Esophagus muscularis mucosa (tissue), 4 donors: ENCODE data around the gene TTC33. TPM values are rescaled to one million over a fixed set of nuclear protein-coding genes. Genes with fewer than 3 reads are reported as not detected.

ENCODE experiments used
- DNase-seq: peaks from one replicate; pipeline ENCODE4 v3.0.0-alpha.2; 2017; ENCODE audit errors: extremely low spot score
- H3K27ac ChIP-seq, 4 donors: fragments of 200-600 bp; sonication (generic); replicated peaks in 1 of 4; 1 replicate in 3 of 4; 2 replicates in 1 of 4; pipeline ENCODE4 v1.5.1; 2016 to 2019; ENCODE audit warnings: mild to moderate bottlenecking in 1 of 4
- H3K27me3 ChIP-seq, 4 donors: fragments of 200-600 bp; sonication (generic); one replicate each; pipeline versions ENCODE4 v1.5.1 to v1.6.0; 2016 to 2019
- H3K36me3 ChIP-seq, 4 donors: fragments of 200-600 bp; sonication (generic); one replicate each; pipeline ENCODE4 v1.5.1; 2016 to 2019
- H3K4me1 ChIP-seq, 4 donors: fragments of 200-600 bp; sonication (generic); one replicate each; pipeline ENCODE4 v1.5.1; 2016 to 2019
- H3K4me3 ChIP-seq, 4 donors: fragments of 200-600 bp; sonication (generic); 1 replicate in 2 of 4; 2 replicates in 2 of 4; pipeline ENCODE4 v1.5.1; 2016 to 2019; ENCODE audit warnings: mild to moderate bottlenecking in 4 of 4, moderate library complexity in 1 of 4
- H3K9me3 ChIP-seq, 4 donors: fragments of 200-600 bp; sonication (generic); 1 replicate in 3 of 4; 2 replicates in 1 of 4; pipeline ENCODE4 v1.5.1; 2016 to 2019
- EP300 ChIP-seq: sonication (generic); formaldehyde crosslinking; IDR thresholded peaks from one replicate; pipeline ENCODE4 v1.6.1; 2017; ENCODE audit warnings: antibody characterized with exemption
- POLR2A ChIP-seq: fragments of 450-650 bp; IDR thresholded peaks from one replicate; pipeline ENCODE4 v1.6.1; 2017; ENCODE audit warnings: antibody characterized with exemption, moderate library complexity, mild to moderate bottlenecking, low read depth
- POLR2AphosphoS5 ChIP-seq, 2 donors: sonication (generic); formaldehyde crosslinking; IDR thresholded peaks; one replicate each; pipeline ENCODE4 v1.6.1; 2017; ENCODE audit warnings: antibody characterized with exemption in 2 of 2
- WGBS: methylation state at CpG from one replicate; pipeline ENCODE4 v1.1.5; 2018; 5-methylcytosine and 5-hydroxymethylcytosine counted together
- intact Hi-C: fragments of 100-400 bp; cut with DNase I; formaldehyde crosslinking; loops from one replicate; pipeline ENCODE4 v1.15.1; 2023
- total RNA-seq, 4 donors: library from RNA; depleted of rRNA; stranded (reverse); fragments of >200 nt; gene quantifications; one replicate each; pipeline versions ENCODE4 v1.1.0 to v1.2.1, GENCODE V29; 2016
- TF ChIP-seq, protein P1 (sequence below), 3 experiments: fragments of 200-600 bp in 2 of 3; fragments of 450-650 bp in 1 of 3; sonication (generic) in 2 of 3; IDR thresholded peaks; one replicate each; pipeline ENCODE4 v1.5.1; 2017 to 2019; ENCODE audit warnings: antibody characterized with exemption in 3 of 3, mild to moderate bottlenecking in 2 of 3, moderate library complexity in 1 of 3

Gene TTC33
- total RNA-seq, 4 donors from 2014 or later: 19.1 to 32.7 (median 24.0) TPM

DNA sequence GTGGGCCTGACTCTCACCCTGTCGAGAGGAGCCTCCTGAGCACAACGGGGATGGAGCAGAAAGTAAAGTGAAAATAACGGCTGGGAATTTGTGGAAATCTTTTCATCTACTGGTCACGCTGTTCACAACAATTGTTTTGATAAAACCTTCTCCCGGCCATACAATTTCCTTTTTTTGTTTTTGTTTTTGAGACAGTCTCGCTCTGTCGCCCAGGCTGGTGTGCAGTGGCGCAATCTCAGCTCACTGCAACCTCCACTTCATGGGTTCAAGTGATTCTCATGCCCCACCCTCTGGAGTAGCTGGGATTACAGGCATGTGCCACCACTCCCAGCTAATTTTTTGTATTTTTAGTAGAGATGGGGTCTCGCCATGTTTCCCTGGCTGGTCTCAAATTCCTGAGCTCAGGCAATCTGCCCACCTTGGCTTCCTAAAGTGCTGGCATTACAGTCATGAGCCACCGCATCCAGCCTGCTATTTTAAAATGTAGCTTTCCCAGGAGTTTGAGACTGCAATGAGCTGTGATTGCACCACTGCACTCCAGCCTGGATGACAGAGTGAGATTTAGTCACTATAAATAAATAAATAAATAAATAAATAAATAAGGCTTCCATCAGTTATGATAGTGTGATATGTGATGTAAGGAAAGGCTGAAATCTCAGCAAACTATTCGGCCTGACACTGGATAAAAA, 149.5 kb downstream of the TTC33 start:
- 79% methylated on average over 11 of the region's 11 CpGs for WGBS
- no peak overlapping the region for H3K27ac ChIP-seq
- H3K4me3 ChIP-seq: no peak overlapping the region
- H3K36me3 ChIP-seq: no peaks in the 10 kb centered on the region
- intact Hi-C loops: no loop called here
- no peaks in the 10 kb centered on the region for H3K27me3 ChIP-seq
- DNase-seq: no peak
- TF ChIP-seq, protein P1, sequence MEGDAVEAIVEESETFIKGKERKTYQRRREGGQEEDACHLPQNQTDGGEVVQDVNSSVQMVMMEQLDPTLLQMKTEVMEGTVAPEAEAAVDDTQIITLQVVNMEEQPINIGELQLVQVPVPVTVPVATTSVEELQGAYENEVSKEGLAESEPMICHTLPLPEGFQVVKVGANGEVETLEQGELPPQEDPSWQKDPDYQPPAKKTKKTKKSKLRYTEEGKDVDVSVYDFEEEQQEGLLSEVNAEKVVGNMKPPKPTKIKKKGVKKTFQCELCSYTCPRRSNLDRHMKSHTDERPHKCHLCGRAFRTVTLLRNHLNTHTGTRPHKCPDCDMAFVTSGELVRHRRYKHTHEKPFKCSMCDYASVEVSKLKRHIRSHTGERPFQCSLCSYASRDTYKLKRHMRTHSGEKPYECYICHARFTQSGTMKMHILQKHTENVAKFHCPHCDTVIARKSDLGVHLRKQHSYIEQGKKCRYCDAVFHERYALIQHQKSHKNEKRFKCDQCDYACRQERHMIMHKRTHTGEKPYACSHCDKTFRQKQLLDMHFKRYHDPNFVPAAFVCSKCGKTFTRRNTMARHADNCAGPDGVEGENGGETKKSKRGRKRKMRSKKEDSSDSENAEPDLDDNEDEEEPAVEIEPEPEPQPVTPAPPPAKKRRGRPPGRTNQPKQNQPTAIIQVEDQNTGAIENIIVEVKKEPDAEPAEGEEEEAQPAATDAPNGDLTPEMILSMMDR (IDR thresholded peaks at IDR 0.05): no peak
- TF ChIP-seq EP300 (no peak), POLR2A (no peak), POLR2AphosphoS5 (IDR thresholded peaks at IDR 0.05) (no peak)
- no peaks in the 10 kb centered on the region for H3K9me3 ChIP-seq
- no peaks in the 10 kb centered on the region for H3K4me1 ChIP-seq

DNA sequence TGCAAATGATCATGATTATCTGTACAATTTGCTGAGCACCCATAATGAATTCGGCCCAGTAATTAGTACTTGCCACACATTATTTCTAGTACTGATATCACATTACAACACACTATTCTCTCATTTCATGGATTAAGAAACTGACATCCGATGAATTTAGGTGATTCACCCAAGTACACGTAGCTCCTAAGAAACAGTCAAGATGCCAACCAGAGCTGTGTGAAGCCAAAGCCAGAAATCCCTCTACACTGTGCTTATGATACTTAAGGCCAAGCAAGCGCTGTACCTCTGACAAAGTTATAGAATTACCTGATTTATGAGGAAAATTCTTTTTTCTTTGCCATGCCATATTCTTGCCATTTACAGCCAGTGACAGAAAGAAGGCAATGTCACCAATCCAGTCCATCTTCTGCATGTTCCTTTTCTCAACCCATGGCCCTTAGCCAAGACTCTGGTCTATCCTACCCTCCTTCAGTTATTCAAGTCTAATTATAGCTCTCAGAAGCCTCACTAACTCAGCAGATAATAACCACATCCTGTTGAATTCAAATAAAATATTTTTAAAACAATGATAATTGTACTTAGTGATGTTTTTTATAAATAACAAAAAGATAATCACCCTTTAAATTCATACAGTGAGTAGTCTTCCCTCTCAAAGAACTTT, 150.3 kb downstream of the TTC33 start:
- Histone ChIP-seq H3K4me3 (no peak overlapping the region), H3K27me3 (no peaks in the 10 kb centered on the region), H3K36me3 (no peaks in the 10 kb centered on the region), H3K4me1 (no peaks in the 10 kb centered on the region), H3K9me3 (no peaks in the 10 kb centered on the region), H3K27ac (no peak overlapping the region)
- DNase-seq: no peak
- intact Hi-C loops: no loop called here
- WGBS: 91% methylated on average over 4 of the region's 4 CpGs
- TF ChIP-seq POLR2AphosphoS5 (IDR thresholded peaks at IDR 0.05) (no peak), POLR2A (no peak), EP300 (no peak)
- TF ChIP-seq, protein P1 (IDR thresholded peaks at IDR 0.05): no peak

DNA sequence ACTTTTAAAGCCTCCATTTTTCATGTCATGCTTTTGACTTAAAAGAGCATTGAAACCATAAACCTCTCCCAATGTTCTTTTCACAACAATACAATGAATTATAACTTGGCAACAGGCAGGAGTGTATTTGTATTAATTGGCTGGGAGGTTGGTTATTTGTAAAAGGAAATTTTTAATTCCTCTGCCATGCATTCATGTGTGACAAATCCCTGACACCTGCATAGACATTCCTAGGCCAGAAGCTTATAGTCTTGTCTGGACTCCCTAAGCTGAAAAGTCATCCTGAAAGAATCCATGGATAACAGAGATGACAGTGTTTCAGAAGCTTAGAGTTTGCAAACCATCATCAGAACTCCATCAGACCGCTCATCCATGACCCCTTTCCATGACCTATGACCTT, 152.4 kb downstream of the TTC33 start:
- TF ChIP-seq, protein P1 (IDR thresholded peaks at IDR 0.05): no peak
- H3K27ac ChIP-seq: no peak overlapping the region
- WGBS: 75% methylated on average over 1 of the region's 1 CpG

DNA sequence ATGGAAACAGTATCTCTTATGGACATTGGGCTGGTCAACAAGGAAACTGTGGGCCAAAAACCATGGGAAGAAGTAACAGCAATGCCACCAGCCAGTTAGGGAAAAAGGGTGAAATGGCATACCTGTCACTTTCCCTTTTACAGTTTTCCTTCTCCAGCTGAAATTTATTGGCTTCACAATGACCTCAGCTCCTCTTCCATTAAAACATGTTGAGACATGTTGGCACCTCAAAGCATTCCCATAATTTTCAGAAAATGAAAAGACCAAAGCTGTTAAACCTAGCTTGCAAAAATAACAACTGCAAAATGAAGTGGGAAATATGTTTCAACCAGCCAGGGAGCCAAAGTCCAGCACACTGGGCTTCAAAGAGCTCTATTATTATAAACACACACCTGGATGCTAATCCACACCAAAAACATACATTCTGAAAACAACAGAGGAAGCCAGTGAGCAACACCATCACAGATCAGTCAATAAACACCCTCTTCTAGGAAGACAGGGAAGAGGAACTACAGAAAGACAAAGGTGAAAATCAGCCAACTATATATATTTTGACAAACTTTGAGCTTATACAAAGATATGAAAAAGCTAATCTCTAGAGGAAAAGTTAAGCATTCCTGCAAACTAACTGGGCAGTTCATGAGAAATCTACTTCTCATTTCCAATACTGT, 154.4 kb downstream of the TTC33 start:
- Histone ChIP-seq H3K27me3 (no peaks in the 10 kb centered on the region), H3K27ac (no peak overlapping the region), H3K9me3 (no peaks in the 10 kb centered on the region), H3K4me3 (no peak overlapping the region), H3K4me1 (no peaks in the 10 kb centered on the region), H3K36me3 (no peaks in the 10 kb centered on the region)
- intact Hi-C loops: no loop called here
- DNase-seq: no peak
- TF ChIP-seq POLR2A (no peak), EP300 (no peak), POLR2AphosphoS5 (IDR thresholded peaks at IDR 0.05) (no peak)
- TF ChIP-seq, protein P1 (IDR thresholded peaks at IDR 0.05): no peak

More for the DNA sequence above, 152.4 kb downstream of the TTC33 start:
- Histone ChIP-seq H3K9me3 (no peaks in the 10 kb centered on the region), H3K36me3 (no peaks in the 10 kb centered on the region), H3K4me1 (no peaks in the 10 kb centered on the region), H3K4me3 (no peak overlapping the region), H3K27me3 (no peaks in the 10 kb centered on the region)
- intact Hi-C loops: no loop called here
- DNase-seq: no peak
